ENCODE measurements around the gene ALDH3A1. TPM values are rescaled to one million over a fixed set of nuclear protein-coding genes. Genes with fewer than 3 reads are reported as not detected.

ALDH3A1 gene
- total RNA-seq, 1 experiment from 2014 or later, result 30.1 TPM

DNA sequence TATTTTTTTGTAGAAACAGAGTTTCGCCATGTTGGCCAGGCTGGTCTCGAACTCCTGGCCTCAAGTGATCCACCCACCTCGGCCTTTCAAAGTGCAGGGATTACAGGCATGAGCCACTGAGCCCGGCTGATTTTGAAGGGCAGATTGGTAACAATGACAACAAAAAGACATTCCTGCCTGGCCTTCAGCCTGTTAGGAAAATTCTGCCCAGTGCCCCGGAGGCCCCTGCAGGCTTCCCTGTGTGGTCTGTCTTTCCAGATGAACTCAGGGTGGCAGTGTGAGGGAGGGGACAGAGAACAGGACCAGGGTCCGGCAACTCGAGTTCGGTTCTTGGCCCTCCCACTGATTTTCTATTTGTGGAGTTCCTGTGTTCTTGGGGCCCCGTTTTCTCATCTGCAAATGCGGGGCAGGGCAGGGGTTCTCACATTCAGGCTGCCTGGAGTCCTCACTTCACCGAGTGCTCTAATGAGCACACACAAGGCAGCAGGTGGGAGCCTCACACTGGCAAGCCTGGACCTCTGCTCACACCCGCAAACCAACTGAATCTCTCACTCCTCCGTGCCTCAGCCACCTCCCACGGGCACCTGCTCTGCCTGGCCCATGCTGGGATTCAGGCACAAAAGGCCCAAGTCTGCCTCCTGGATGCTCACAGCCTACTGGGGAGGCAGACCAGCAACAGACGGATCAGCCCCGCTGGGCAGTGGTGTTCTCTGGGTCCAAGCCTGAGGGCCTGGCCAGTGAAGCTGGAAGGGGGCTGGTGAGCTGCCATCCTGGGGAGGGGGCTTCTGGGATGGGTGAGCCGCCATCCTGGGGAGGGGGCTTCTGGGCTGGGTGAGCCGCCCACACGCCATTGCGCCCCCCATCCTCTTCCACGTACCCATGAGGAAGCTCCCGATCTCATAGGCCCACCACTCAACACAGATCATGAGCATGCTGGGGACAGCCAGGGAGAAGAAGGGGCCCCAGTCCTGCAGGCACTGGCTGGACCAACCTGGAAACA, 42.0 kb downstream of the ALDH3A1 start:
- Histone ChIP-seq H3F3A (ENCODE audit: low read length, unreplicated experiment) (no peaks in the 10 kb centered on the region), H2AFZ (ENCODE audit: low read length) (no peak overlapping the region), H3K9ac (ENCODE audit: low read length) (no peak overlapping the region), H3K4me1 (ENCODE audit: insufficient read depth, low read length) (no peaks in the 10 kb centered on the region), H3K79me2 (ENCODE audit: low read length) (no peaks in the 10 kb centered on the region), H3K4me3 (ENCODE audit: low read length) (no peak overlapping the region), H3K27me3 (ENCODE audit: low read length) (no peaks in the 10 kb centered on the region), H3K36me3 (ENCODE audit: low read depth, low read length) (no peaks in the 10 kb centered on the region), H3K9me2 (replicated peaks; ENCODE audit: low read length) (no peaks in the 10 kb centered on the region), H3K27ac (ENCODE audit: low read length) (no peak overlapping the region), H4K20me1 (ENCODE audit: low read length) (no peaks in the 10 kb centered on the region), H3K4me2 (ENCODE audit: low read length) (no peak overlapping the region), H3K9me3 (ENCODE audit: low read length) (no peaks in the 10 kb centered on the region)
- TF ChIP-seq EZH2phosphoT487 (IDR thresholded peaks at IDR 0.05; ENCODE audit: borderline replicate concordance, low read length) (no peak), EZH2 (IDR thresholded peaks at IDR 0.05; ENCODE audit: low read length, unreplicated experiment) (no peak)
- TF ChIP-seq, protein P1, sequence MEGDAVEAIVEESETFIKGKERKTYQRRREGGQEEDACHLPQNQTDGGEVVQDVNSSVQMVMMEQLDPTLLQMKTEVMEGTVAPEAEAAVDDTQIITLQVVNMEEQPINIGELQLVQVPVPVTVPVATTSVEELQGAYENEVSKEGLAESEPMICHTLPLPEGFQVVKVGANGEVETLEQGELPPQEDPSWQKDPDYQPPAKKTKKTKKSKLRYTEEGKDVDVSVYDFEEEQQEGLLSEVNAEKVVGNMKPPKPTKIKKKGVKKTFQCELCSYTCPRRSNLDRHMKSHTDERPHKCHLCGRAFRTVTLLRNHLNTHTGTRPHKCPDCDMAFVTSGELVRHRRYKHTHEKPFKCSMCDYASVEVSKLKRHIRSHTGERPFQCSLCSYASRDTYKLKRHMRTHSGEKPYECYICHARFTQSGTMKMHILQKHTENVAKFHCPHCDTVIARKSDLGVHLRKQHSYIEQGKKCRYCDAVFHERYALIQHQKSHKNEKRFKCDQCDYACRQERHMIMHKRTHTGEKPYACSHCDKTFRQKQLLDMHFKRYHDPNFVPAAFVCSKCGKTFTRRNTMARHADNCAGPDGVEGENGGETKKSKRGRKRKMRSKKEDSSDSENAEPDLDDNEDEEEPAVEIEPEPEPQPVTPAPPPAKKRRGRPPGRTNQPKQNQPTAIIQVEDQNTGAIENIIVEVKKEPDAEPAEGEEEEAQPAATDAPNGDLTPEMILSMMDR (conservative IDR thresholded peaks at IDR 0.05; ENCODE audit: low read depth, low read length), result no peak
- ChIA-PET CTCF (no interaction called here), POLR2A (ENCODE audit: unreplicated experiment) (no interaction called here)
- ATAC-seq, result no peak
- no peak for DNase-seq
- intact Hi-C loops (cut with micrococcal nuclease), result no loop called here
- BruUV-seq (replicated peaks), result no TSS peak

GRCh38 chr17:19705201-19705600, 42.9 kb downstream of the ALDH3A1 start:
- Histone ChIP-seq H4K20me1 (ENCODE audit: low read length) (no peaks in the 10 kb centered on the region), H2AFZ (ENCODE audit: low read length) (no peak overlapping the region), H3K36me3 (ENCODE audit: low read depth, low read length) (no peaks in the 10 kb centered on the region), H3K9me2 (replicated peaks; ENCODE audit: low read length) (no peaks in the 10 kb centered on the region), H3K4me2 (ENCODE audit: low read length) (no peak overlapping the region), H3K27me3 (ENCODE audit: low read length) (no peaks in the 10 kb centered on the region), H3F3A (ENCODE audit: low read length, unreplicated experiment) (no peaks in the 10 kb centered on the region), H3K4me1 (ENCODE audit: insufficient read depth, low read length) (no peaks in the 10 kb centered on the region), H3K9ac (ENCODE audit: low read length) (no peak overlapping the region), H3K4me3 (ENCODE audit: low read length) (no peak overlapping the region), H3K9me3 (ENCODE audit: low read length) (no peaks in the 10 kb centered on the region), H3K79me2 (ENCODE audit: low read length) (no peaks in the 10 kb centered on the region), H3K27ac (ENCODE audit: low read length) (no peak overlapping the region)
- TF ChIP-seq EZH2phosphoT487 (IDR thresholded peaks at IDR 0.05; ENCODE audit: borderline replicate concordance, low read length), result no peak
- ATAC-seq (no peak), DNase-seq (no peak)
- ChIA-PET POLR2A (ENCODE audit: unreplicated experiment) (no interaction called here), CTCF (no interaction called here)
- no TSS peak for BruUV-seq (replicated peaks)
- intact Hi-C loops (cut with micrococcal nuclease), result no loop called here

DNA sequence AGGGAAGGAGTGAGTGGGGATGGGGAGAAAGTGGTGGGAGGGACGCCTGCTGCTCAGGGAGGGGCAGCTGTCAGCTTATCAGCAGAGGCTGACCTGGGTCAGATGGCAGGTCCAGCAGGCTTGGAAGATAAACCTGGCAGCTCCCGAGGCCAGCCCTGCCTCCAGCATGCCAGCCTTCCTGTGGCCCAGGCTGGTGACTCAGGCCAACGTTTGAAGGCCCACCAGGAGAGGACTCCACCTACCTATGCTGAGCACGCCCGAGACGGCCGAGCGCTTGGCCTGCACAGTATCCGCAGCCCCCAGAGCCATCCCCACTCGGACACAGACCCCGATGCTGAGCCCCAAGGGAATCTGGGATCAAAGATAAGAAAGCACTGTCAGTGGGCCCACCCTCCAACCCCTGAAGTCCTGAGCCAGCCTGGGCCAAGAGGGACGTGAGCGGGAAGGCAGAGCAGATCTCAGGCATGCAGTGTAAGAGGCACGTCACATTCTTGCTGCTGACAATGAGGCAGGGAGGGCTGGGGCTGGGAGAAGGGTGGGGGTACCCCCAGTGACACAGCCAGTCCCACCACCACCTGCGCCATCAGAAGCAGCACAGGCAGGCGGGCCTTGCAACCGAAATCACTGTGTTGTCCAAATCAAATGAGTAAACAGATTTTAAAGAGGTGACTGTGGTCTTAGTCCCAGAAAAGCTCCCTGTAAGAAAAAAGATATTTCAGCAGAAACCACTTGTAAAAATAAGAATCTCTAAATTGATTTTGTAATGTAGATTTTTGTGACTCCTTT, 44.1 kb downstream of the ALDH3A1 start:
- ATAC-seq, result no peak
- POLR2A ChIA-PET (ENCODE audit: unreplicated experiment), result no interaction called here

More for the DNA sequence above, 44.1 kb downstream of the ALDH3A1 start:
- Histone ChIP-seq H3K9me2 (replicated peaks; ENCODE audit: low read length) (no peaks in the 10 kb centered on the region), H4K20me1 (ENCODE audit: low read length) (no peaks in the 10 kb centered on the region), H3K36me3 (ENCODE audit: low read depth, low read length) (no peaks in the 10 kb centered on the region), H3K27ac (ENCODE audit: low read length) (no peak overlapping the region), H3F3A (ENCODE audit: low read length, unreplicated experiment) (no peaks in the 10 kb centered on the region), H3K9me3 (ENCODE audit: low read length) (no peaks in the 10 kb centered on the region), H3K9ac (ENCODE audit: low read length) (no peak overlapping the region), H3K4me1 (ENCODE audit: insufficient read depth, low read length) (no peaks in the 10 kb centered on the region), H2AFZ (ENCODE audit: low read length) (no peak overlapping the region), H3K4me3 (ENCODE audit: low read length) (no peak overlapping the region), H3K4me2 (ENCODE audit: low read length) (no peak overlapping the region), H3K79me2 (ENCODE audit: low read length) (no peaks in the 10 kb centered on the region), H3K27me3 (ENCODE audit: low read length) (no peaks in the 10 kb centered on the region)
- DNase-seq, result no peak
- TF ChIP-seq EZH2phosphoT487 (IDR thresholded peaks at IDR 0.05; ENCODE audit: borderline replicate concordance, low read length) (no peak), EZH2 (IDR thresholded peaks at IDR 0.05; ENCODE audit: low read length, unreplicated experiment) (no peak)
- TF ChIP-seq, protein P1 (conservative IDR thresholded peaks at IDR 0.05; ENCODE audit: low read depth, low read length), result no peak
- CTCF ChIA-PET, result no interaction called here
- intact Hi-C loops (cut with micrococcal nuclease), result no loop called here
- no TSS peak for BruUV-seq (replicated peaks)
